SH-SY5Y (cell line): ENCODE results near the gene KIAA1328.

Source experiments
- GATA2 ChIP-seq: IDR thresholded peaks from 2 replicates; pipeline ENCODE4 v1.6.1; 2011; ENCODE audit warnings: mild to moderate bottlenecking, low read depth, low read length
- GATA3 ChIP-seq: IDR thresholded peaks from 2 replicates; pipeline ENCODE4 v1.6.1; 2011; ENCODE audit warnings: low read depth, mild to moderate bottlenecking, low read length, moderate library complexity

- TF ChIP-seq GATA3 (no peak), GATA2 (no peak)
These were observed 68.3 kb downstream of the KIAA1328 start for GRCh38 chr18:36897253-36897652.
